ENCODE measurements around the gene SAMD4A.

DNA sequence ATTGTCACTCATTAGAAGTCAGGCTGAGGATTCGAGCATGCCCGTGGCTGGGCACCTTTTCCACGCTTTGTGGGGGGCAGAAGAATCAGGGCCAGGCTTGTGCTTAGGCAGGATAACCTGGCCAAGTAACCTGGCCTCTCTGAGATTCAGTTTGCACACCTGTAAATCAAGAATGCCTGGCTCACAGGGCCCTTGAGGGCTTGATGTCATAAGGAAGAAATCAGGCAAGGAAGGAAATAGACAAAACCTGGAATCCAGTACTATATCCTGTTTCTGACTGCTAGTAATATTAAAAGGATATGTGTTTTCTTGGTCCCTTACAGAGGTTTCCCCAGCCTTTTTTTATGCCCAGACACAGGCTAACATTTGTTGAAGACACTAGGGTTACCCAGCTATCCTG lies 91.9 kb downstream of the SAMD4A start:
- TF ChIP-seq TAF1 (IDR thresholded peaks at IDR 0.05; ENCODE audit: low read depth): no peak
- TF ChIP-seq EP300 (IDR thresholded peaks at IDR 0.05; ENCODE audit: borderline replicate concordance): no peak
- no peak for TF ChIP-seq CREB1 (IDR thresholded peaks at IDR 0.05; ENCODE audit: low read depth)
- TF ChIP-seq RAD21 (IDR thresholded peaks at IDR 0.05; ENCODE audit: low read depth): no peak

Measured in Ishikawa (cell line).